Cardiac fibroblast (primary cell): ENCODE data around the gene UBTD1.
"Not testable (repeated sequence)": the region's sequence is repeated elsewhere in the genome, so short reads cannot be mapped to it uniquely, and the experiment has no call there.

Source experiments
- DNase-seq, 2 donors: peaks; one replicate each; pipeline versions ENCODE4 v3.0.0 to v3.0.0-alpha.2; 2010; ENCODE audit warnings: low read depth in 2 of 2
- H3K4me3 ChIP-seq, 2 donors: replicated peaks in 1 of 2; 1 replicate in 1 of 2; 2 replicates in 1 of 2; pipeline ENCODE4 v1.5.1; 2011; ENCODE audit warnings: low read depth in 2 of 2, low read length in 2 of 2, mild to moderate bottlenecking in 2 of 2, moderate library complexity in 1 of 2
- CTCF ChIP-seq: IDR thresholded peaks from one replicate; pipeline ENCODE4 v1.5.1; 2011; ENCODE audit warnings: low read depth, mild to moderate bottlenecking, low read length, inconsistent platforms

Gene UBTD1

DNA sequence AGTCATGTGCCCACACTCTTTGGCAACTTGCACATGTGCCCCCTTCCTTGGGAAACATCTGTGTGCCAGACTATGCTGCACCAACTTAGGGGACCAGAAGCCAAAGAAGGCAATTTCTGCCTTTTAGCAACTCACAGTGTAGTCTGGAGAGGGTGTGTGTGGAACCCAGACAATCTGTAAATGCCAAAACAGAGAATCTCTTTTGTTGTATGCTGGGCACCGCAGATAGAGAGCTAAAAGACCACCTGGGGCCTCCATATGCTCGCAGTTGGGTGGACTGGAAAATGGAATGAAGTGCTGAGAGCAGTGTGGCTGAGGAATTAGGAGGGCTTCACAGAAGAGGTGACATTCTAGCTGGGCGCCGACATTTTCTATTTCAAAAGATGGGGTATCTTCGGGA lies 26.4 kb downstream of the UBTD1 start:
- TF ChIP-seq CTCF, result no peak
- no peak for DNase-seq
- no peak overlapping the region for H3K4me3 ChIP-seq

GRCh38 chr10:97525683-97526110 lies 27.0 kb downstream of the UBTD1 start:
- no peak overlapping the region for H3K4me3 ChIP-seq
- no peak for DNase-seq
- TF ChIP-seq CTCF, result no peak

DNA sequence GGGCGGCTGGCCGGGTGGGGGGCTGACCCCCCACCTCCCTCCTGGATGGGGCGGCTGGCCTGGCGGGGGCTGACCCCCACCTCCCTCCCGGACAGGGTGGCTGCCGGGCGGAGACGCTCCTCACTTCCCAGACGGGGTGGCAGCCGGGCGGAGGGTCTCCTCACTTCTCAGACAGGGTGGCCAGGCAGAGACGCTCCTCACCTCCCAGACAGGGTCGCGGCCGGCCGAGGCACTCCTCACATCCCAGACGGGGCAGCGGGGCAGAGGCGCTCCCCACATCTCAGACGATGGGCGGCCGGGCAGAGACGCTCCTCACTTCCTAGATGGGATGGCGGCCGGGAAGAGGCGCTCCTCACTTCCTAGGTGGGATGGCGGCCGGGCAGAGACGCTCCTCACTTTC lies 30.2 kb downstream of the UBTD1 start:
- DNase-seq, H3K4me3 ChIP-seq: not testable (repeated sequence)

GRCh38 chr10:97529685-97530465 lies 31.2 kb downstream of the UBTD1 start:
- H3K4me3 ChIP-seq, result no peak overlapping the region
- DNase-seq, result no peak
- no peak for TF ChIP-seq CTCF

DNA sequence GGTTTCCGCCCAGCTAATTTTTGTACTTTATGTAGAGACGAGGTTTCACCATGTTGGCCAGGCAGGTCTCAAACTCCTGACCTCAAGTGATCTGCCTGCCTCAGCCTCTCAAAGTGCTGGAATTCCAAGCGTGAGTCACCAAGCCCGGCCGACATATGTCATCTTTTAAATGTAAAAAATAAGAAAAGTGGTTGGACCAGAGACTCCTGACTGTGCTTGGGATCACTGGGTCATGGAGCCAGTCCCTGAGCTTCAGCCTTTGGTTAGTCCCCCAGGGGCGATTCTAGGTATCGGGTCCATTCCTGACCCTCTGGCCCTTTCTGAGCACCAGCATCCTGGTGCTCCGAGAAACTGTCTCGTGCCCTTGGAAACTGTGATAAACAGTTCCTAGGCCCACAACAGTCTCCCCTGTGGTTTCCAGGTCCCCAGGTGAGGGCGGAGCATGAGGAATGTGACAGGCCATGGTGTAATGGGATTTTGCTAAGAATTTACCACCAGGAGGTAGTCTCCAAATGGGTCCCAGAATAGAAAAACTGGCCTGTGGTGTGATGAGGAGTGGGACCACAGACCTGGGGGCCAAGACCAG lies 32.8 kb downstream of the UBTD1 start:
- peak in 1 of 2 donors; percentile 54 for DNase-seq
- no peak for TF ChIP-seq CTCF
- no peak overlapping the region for H3K4me3 ChIP-seq

DNA sequence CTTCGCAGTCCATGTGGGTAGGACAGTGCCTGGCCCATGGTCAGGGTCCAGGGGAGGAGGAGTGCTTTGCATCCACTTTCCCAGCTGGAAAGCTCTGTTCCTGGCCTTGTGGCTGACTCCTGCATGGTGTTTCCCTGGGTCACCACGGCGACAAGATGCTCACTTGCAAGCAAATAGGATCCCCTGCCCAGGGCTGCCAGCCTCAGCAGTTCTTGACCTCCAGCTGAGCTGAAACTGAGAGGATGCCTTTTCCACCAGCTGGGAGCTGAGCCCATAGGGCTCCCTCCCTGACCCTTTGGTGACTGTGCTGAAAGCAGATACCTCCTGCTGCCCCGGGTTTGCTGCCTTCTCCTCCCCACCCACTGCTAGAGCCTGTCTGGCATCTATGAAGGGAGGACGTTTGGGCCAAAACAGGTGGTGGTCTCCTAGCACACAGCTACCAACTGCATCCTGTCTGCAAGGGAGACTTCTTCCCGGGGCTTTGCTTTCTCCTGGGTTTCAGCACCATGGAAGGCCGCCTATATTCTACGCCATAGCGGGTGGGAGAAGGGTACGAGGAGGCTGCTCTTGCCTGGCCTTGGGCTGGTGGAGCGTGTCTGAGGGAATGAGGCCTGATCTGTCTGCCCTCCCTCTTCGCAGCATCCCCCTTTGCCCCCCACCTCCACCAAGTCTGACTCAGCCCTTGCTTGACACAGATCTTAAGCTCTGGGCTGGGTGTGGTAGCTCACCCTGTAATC lies 34.4 kb downstream of the UBTD1 start:
- DNase-seq, result peak; percentile 19 to 73
- no peak for TF ChIP-seq CTCF
- H3K4me3 ChIP-seq, result no peak overlapping the region

DNA sequence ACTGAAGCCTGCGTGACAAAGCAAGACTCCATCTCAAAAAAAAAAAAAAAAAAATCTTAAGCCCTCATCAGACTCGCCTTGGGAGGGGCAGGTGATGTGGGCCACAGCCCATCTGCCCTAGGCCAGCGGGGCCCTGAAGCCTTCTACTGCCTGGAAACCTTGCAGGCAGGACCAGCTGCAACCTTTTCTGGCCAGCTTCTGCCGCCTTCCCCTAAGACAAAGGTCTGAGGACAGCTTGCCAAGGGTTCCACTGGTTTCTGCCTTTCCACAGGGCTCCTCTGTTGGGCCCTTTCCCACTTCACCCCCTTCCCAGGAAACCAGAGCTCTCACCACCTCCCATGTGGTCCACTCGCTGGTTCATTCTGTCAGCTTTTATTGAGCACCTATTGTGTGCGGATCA lies 35.2 kb downstream of the UBTD1 start:
- H3K4me3 ChIP-seq, result no peak overlapping the region
- TF ChIP-seq CTCF, result no peak
- DNase-seq, result no peak
